ENCODE measurements around the gene KCNB1. TPM values are rescaled to one million over a fixed set of nuclear protein-coding genes. Genes with fewer than 3 reads are reported as not detected.

Gene KCNB1
- total RNA-seq, 1 donor from 2014 or later: 2.1 TPM

GRCh38 chr20:49346682-49347081 is 135.8 kb downstream of the KCNB1 start:
- no peaks in the 10 kb centered on the region for H3K9me3 ChIP-seq (ENCODE audit: control insufficient read depth in 3 of 3, low read length in 3 of 3)
- H3K27me3 ChIP-seq (ENCODE audit: control insufficient read depth in 3 of 3, insufficient read depth in 3 of 3, low read length in 3 of 3): no peaks in the 10 kb centered on the region
- peak overlapping the region; percentile 87 for H3K27ac ChIP-seq (ENCODE audit: low read depth, low read length)
- peaks cover 30 to 51% (median 33%) of the 10 kb centered on the region in 3 donors for H3K4me1 ChIP-seq (ENCODE audit: control insufficient read depth in 3 of 3, insufficient read depth in 3 of 3, low read length in 3 of 3)
- H3K36me3 ChIP-seq (ENCODE audit: control insufficient read depth in 3 of 3, insufficient read depth in 3 of 3, low read length in 3 of 3): no peaks in the 10 kb centered on the region
- no peak overlapping the region for H3K4me3 ChIP-seq (ENCODE audit: low read length in 3 of 3)
- H3K9ac ChIP-seq (ENCODE audit: low read depth in 1 of 3, low read length in 3 of 3): peak overlapping the region in 1 of 3 donors; percentile 10

- peaks cover 30 to 51% (median 34%) of the 10 kb centered on the region in 3 donors for H3K4me1 ChIP-seq (ENCODE audit: control insufficient read depth in 3 of 3, insufficient read depth in 3 of 3, low read length in 3 of 3)
- no peaks in the 10 kb centered on the region for H3K36me3 ChIP-seq (ENCODE audit: control insufficient read depth in 3 of 3, insufficient read depth in 3 of 3, low read length in 3 of 3)
- H3K27ac ChIP-seq (ENCODE audit: low read depth, low read length): peak overlapping the region; percentile 87
- peak overlapping the region in 2 of 3 donors; percentile 34 to 74 for H3K9ac ChIP-seq (ENCODE audit: low read depth in 1 of 3, low read length in 3 of 3)
- H3K9me3 ChIP-seq (ENCODE audit: control insufficient read depth in 3 of 3, low read length in 3 of 3): no peaks in the 10 kb centered on the region
- no peaks in the 10 kb centered on the region for H3K27me3 ChIP-seq (ENCODE audit: control insufficient read depth in 3 of 3, insufficient read depth in 3 of 3, low read length in 3 of 3)
- peak overlapping the region in 2 of 3 donors; percentile 8 to 39 for H3K4me3 ChIP-seq (ENCODE audit: low read length in 3 of 3)
These were observed 136.9 kb downstream of the KCNB1 start for GRCh38 chr20:49345524-49345923.

- Histone ChIP-seq H3K27ac (ENCODE audit: low read depth, low read length) (peak overlapping the region; percentile 87), H3K36me3 (ENCODE audit: control insufficient read depth in 3 of 3, insufficient read depth in 3 of 3, low read length in 3 of 3) (no peaks in the 10 kb centered on the region), H3K27me3 (ENCODE audit: control insufficient read depth in 3 of 3, insufficient read depth in 3 of 3, low read length in 3 of 3) (no peaks in the 10 kb centered on the region), H3K9me3 (ENCODE audit: control insufficient read depth in 3 of 3, low read length in 3 of 3) (no peaks in the 10 kb centered on the region), H3K9ac (ENCODE audit: low read depth in 1 of 3, low read length in 3 of 3) (peak overlapping the region in 2 of 3 donors; percentile 34 to 74), H3K4me3 (ENCODE audit: low read length in 3 of 3) (peak overlapping the region in 1 of 3 donors; percentile 39), H3K4me1 (ENCODE audit: control insufficient read depth in 3 of 3, insufficient read depth in 3 of 3, low read length in 3 of 3) (peaks cover 30 to 57% (median 38%) of the 10 kb centered on the region in 3 donors)
These were observed 137.5 kb downstream of the KCNB1 start for GRCh38 chr20:49344975-49345374.

- Histone ChIP-seq H3K4me1 (ENCODE audit: control insufficient read depth in 3 of 3, insufficient read depth in 3 of 3, low read length in 3 of 3) (peaks cover 30 to 62% (median 41%) of the 10 kb centered on the region in 3 donors), H3K36me3 (ENCODE audit: control insufficient read depth in 3 of 3, insufficient read depth in 3 of 3, low read length in 3 of 3) (no peaks in the 10 kb centered on the region), H3K9ac (ENCODE audit: low read depth in 1 of 3, low read length in 3 of 3) (peak overlapping the region in 1 of 3 donors; percentile 74), H3K27me3 (ENCODE audit: control insufficient read depth in 3 of 3, insufficient read depth in 3 of 3, low read length in 3 of 3) (no peaks in the 10 kb centered on the region), H3K27ac (ENCODE audit: low read depth, low read length) (peak overlapping the region; percentile 65), H3K4me3 (ENCODE audit: low read length in 3 of 3) (no peak overlapping the region), H3K9me3 (ENCODE audit: control insufficient read depth in 3 of 3, low read length in 3 of 3) (no peaks in the 10 kb centered on the region)
These were observed 138.3 kb downstream of the KCNB1 start for GRCh38 chr20:49344140-49344539.

GRCh38 chr20:49343246-49343645 is 139.2 kb downstream of the KCNB1 start:
- peak overlapping the region in 2 of 3 donors; percentile 2 to 29 for H3K4me3 ChIP-seq (ENCODE audit: low read length in 3 of 3)
- H3K36me3 ChIP-seq (ENCODE audit: control insufficient read depth in 3 of 3, insufficient read depth in 3 of 3, low read length in 3 of 3): no peaks in the 10 kb centered on the region
- peak overlapping the region in 2 of 3 donors; percentile 36 to 74 for H3K9ac ChIP-seq (ENCODE audit: low read depth in 1 of 3, low read length in 3 of 3)
- peak overlapping the region; percentile 65 for H3K27ac ChIP-seq (ENCODE audit: low read depth, low read length)
- no peaks in the 10 kb centered on the region for H3K27me3 ChIP-seq (ENCODE audit: control insufficient read depth in 3 of 3, insufficient read depth in 3 of 3, low read length in 3 of 3)
- peaks cover 30 to 69% (median 41%) of the 10 kb centered on the region in 3 donors for H3K4me1 ChIP-seq (ENCODE audit: control insufficient read depth in 3 of 3, insufficient read depth in 3 of 3, low read length in 3 of 3)
- H3K9me3 ChIP-seq (ENCODE audit: control insufficient read depth in 3 of 3, low read length in 3 of 3): no peaks in the 10 kb centered on the region

- no peaks in the 10 kb centered on the region for H3K27me3 ChIP-seq (ENCODE audit: control insufficient read depth in 3 of 3, insufficient read depth in 3 of 3, low read length in 3 of 3)
- no peaks in the 10 kb centered on the region for H3K9me3 ChIP-seq (ENCODE audit: control insufficient read depth in 3 of 3, low read length in 3 of 3)
- peak overlapping the region in 1 of 3 donors; percentile 60 for H3K9ac ChIP-seq (ENCODE audit: low read depth in 1 of 3, low read length in 3 of 3)
- no peaks in the 10 kb centered on the region for H3K36me3 ChIP-seq (ENCODE audit: control insufficient read depth in 3 of 3, insufficient read depth in 3 of 3, low read length in 3 of 3)
- H3K4me3 ChIP-seq (ENCODE audit: low read length in 3 of 3): no peak overlapping the region
- peak overlapping the region; percentile 34 for H3K27ac ChIP-seq (ENCODE audit: low read depth, low read length)
- H3K4me1 ChIP-seq (ENCODE audit: control insufficient read depth in 3 of 3, insufficient read depth in 3 of 3, low read length in 3 of 3): peaks cover 22 to 62% (median 42%) of the 10 kb centered on the region in 3 donors
These were observed 142.1 kb downstream of the KCNB1 start for GRCh38 chr20:49340161-49340966.

- no peak overlapping the region for H3K27ac ChIP-seq (ENCODE audit: low read depth, low read length)
These were observed 143.3 kb downstream of the KCNB1 start for GRCh38 chr20:49339123-49339522.

GRCh38 chr20:49338061-49338460 is 144.4 kb downstream of the KCNB1 start:
- peaks cover 0 to 3% (median 0%) of the 10 kb centered on the region in 3 donors for H3K27me3 ChIP-seq (ENCODE audit: control insufficient read depth in 3 of 3, insufficient read depth in 3 of 3, low read length in 3 of 3)
- no peak overlapping the region for H3K4me3 ChIP-seq (ENCODE audit: low read length in 3 of 3)
- peaks cover 4 to 39% (median 21%) of the 10 kb centered on the region in 3 donors for H3K4me1 ChIP-seq (ENCODE audit: control insufficient read depth in 3 of 3, insufficient read depth in 3 of 3, low read length in 3 of 3)
- peak overlapping the region in 1 of 3 donors; percentile 57 for H3K9ac ChIP-seq (ENCODE audit: low read depth in 1 of 3, low read length in 3 of 3)
- H3K9me3 ChIP-seq (ENCODE audit: control insufficient read depth in 3 of 3, low read length in 3 of 3): no peaks in the 10 kb centered on the region
- H3K36me3 ChIP-seq (ENCODE audit: control insufficient read depth in 3 of 3, insufficient read depth in 3 of 3, low read length in 3 of 3): no peaks in the 10 kb centered on the region
- H3K27ac ChIP-seq (ENCODE audit: low read depth, low read length): peak overlapping the region; percentile 57

More at GRCh38 chr20:49339123-49339522, 143.3 kb downstream of the KCNB1 start:
- Histone ChIP-seq H3K4me3 (ENCODE audit: low read length in 3 of 3) (no peak overlapping the region), H3K27me3 (ENCODE audit: control insufficient read depth in 3 of 3, insufficient read depth in 3 of 3, low read length in 3 of 3) (no peaks in the 10 kb centered on the region), H3K4me1 (ENCODE audit: control insufficient read depth in 3 of 3, insufficient read depth in 3 of 3, low read length in 3 of 3) (peaks cover 13 to 50% (median 29%) of the 10 kb centered on the region in 3 donors), H3K36me3 (ENCODE audit: control insufficient read depth in 3 of 3, insufficient read depth in 3 of 3, low read length in 3 of 3) (no peaks in the 10 kb centered on the region), H3K9me3 (ENCODE audit: control insufficient read depth in 3 of 3, low read length in 3 of 3) (no peaks in the 10 kb centered on the region), H3K9ac (ENCODE audit: low read depth in 1 of 3, low read length in 3 of 3) (peak overlapping the region in 1 of 3 donors; percentile 45)

- Histone ChIP-seq H3K27ac (ENCODE audit: low read depth, low read length) (peak overlapping the region; percentile 57), H3K4me3 (ENCODE audit: low read length in 3 of 3) (no peak overlapping the region), H3K27me3 (ENCODE audit: control insufficient read depth in 3 of 3, insufficient read depth in 3 of 3, low read length in 3 of 3) (peaks cover 0 to 4% (median 3%) of the 10 kb centered on the region in 3 donors), H3K9ac (ENCODE audit: low read depth in 1 of 3, low read length in 3 of 3) (peak overlapping the region in 1 of 3 donors; percentile 57), H3K36me3 (ENCODE audit: control insufficient read depth in 3 of 3, insufficient read depth in 3 of 3, low read length in 3 of 3) (no peaks in the 10 kb centered on the region), H3K4me1 (ENCODE audit: control insufficient read depth in 3 of 3, insufficient read depth in 3 of 3, low read length in 3 of 3) (peaks cover 0 to 34% (median 21%) of the 10 kb centered on the region in 3 donors), H3K9me3 (ENCODE audit: control insufficient read depth in 3 of 3, low read length in 3 of 3) (no peaks in the 10 kb centered on the region)
These were observed 145.1 kb downstream of the KCNB1 start for GRCh38 chr20:49337357-49337756.

GRCh38 chr20:49336786-49337185 is 145.7 kb downstream of the KCNB1 start:
- Histone ChIP-seq H3K9me3 (ENCODE audit: control insufficient read depth in 3 of 3, low read length in 3 of 3) (no peaks in the 10 kb centered on the region), H3K27ac (ENCODE audit: low read depth, low read length) (no peak overlapping the region), H3K27me3 (ENCODE audit: control insufficient read depth in 3 of 3, insufficient read depth in 3 of 3, low read length in 3 of 3) (peaks cover 0 to 4% (median 4%) of the 10 kb centered on the region in 3 donors), H3K4me3 (ENCODE audit: low read length in 3 of 3) (no peak overlapping the region), H3K36me3 (ENCODE audit: control insufficient read depth in 3 of 3, insufficient read depth in 3 of 3, low read length in 3 of 3) (no peaks in the 10 kb centered on the region), H3K4me1 (ENCODE audit: control insufficient read depth in 3 of 3, insufficient read depth in 3 of 3, low read length in 3 of 3) (peaks cover 0 to 32% (median 21%) of the 10 kb centered on the region in 3 donors), H3K9ac (ENCODE audit: low read depth in 1 of 3, low read length in 3 of 3) (no peak overlapping the region)

All from skeletal muscle tissue (tissue), 4 donors.